Renal pelvis (tissue), 4 donors: Measurements from ENCODE around the gene FZR1. TPM values are rescaled to one million over a fixed set of nuclear protein-coding genes. Genes with fewer than 3 reads are reported as not detected.
A peak's percentile ranks its signal among the peaks of the same experiment; 100 is the strongest.

Experiments
- DNase-seq: peaks from one replicate; pipeline ENCODE4 v3.0.0-alpha.2; 2013
- polyA plus RNA-seq, 3 donors: library from polyadenylated mRNA; unstranded; fragments of 120-200 nt; gene quantifications; one replicate each; pipeline ENCODE4 v1.2.1, GENCODE V29; 2013; ENCODE audit not compliant: insufficient read length in 3 of 3

FZR1 gene
- polyA plus RNA-seq, 3 donors, result 47.3 to 67.5 (median 56.9) TPM

GRCh38 chr19:3512562-3513228, 6.6 kb downstream of the FZR1 start:
- DNase-seq, result no peak

GRCh38 chr19:3513229-3514140, 7.4 kb downstream of the FZR1 start:
- no peak for DNase-seq

- no peak for DNase-seq
Observed at GRCh38 chr19:3514930-3515329, 8.8 kb downstream of the FZR1 start.

- DNase-seq, result no peak
Observed at GRCh38 chr19:3515891-3516422, 9.8 kb downstream of the FZR1 start.

- no peak for DNase-seq
Observed at GRCh38 chr19:3516675-3517207, 10.6 kb downstream of the FZR1 start.

- no peak for DNase-seq
Observed at GRCh38 chr19:3517638-3518037, 11.5 kb downstream of the FZR1 start.

GRCh38 chr19:3518255-3518654, 12.1 kb downstream of the FZR1 start:
- DNase-seq, result no peak

- peak; percentile 57 for DNase-seq
Observed at GRCh38 chr19:3518659-3519058, 12.5 kb downstream of the FZR1 start.

GRCh38 chr19:3519126-3519525, 13.0 kb downstream of the FZR1 start:
- no peak for DNase-seq

GRCh38 chr19:3520166-3521103, 14.3 kb downstream of the FZR1 start:
- no peak for DNase-seq

- no peak for DNase-seq
Observed at GRCh38 chr19:3521104-3521445, 15.0 kb downstream of the FZR1 start.

GRCh38 chr19:3522421-3523360, 16.6 kb downstream of the FZR1 start:
- no peak for DNase-seq

GRCh38 chr19:3523361-3524077, 17.4 kb downstream of the FZR1 start:
- DNase-seq, result no peak

GRCh38 chr19:3524078-3524842, 18.1 kb downstream of the FZR1 start:
- no peak for DNase-seq

GRCh38 chr19:3524904-3525451, 18.9 kb downstream of the FZR1 start:
- DNase-seq, result no peak

GRCh38 chr19:3526507-3527237, 20.6 kb downstream of the FZR1 start:
- DNase-seq, result no peak

GRCh38 chr19:3527238-3527910, 21.3 kb downstream of the FZR1 start:
- no peak for DNase-seq
